Neural progenitor cell (in vitro differentiated cells): Measurements from ENCODE around the gene FAAP100. TPM values are rescaled to one million over a fixed set of nuclear protein-coding genes. Genes with fewer than 3 reads are reported as not detected.

Experiments
- DNase-seq: peaks from one replicate; pipeline ENCODE4 v3.0.0-alpha.2; 2016; ENCODE audit warnings: low spot score
- H2AFZ ChIP-seq: fragments of 200-600 bp; sonication (generic); replicated peaks from 2 replicates; pipeline ENCODE4 v1.6.1; 2016; ENCODE audit warnings: antibody characterized with exemption
- H3F3A ChIP-seq: fragments of 200-600 bp; sonication (generic); 2 replicates; pipeline ENCODE4 v1.6.1; 2016; ENCODE audit warnings: antibody characterized with exemption, low read depth
- H3K27ac ChIP-seq: fragments of 200-600 bp; sonication (generic); 2 replicates; pipeline ENCODE4 v1.5.1; 2016; ENCODE audit warnings: mild to moderate bottlenecking
- H3K27me3 ChIP-seq: fragments of 200-600 bp; sonication (generic); 2 replicates; pipeline ENCODE4 v1.6.1; 2016; ENCODE audit warnings: mild to moderate bottlenecking, moderate library complexity
- H3K36me3 ChIP-seq: fragments of 200-600 bp; sonication (generic); 2 replicates; pipeline ENCODE4 v1.5.1; 2016
- H3K4me1 ChIP-seq: fragments of 200-600 bp; sonication (generic); 2 replicates; pipeline ENCODE4 v1.6.1; 2016; ENCODE audit warnings: mixed run types
- H3K4me2 ChIP-seq: fragments of 200-600 bp; sonication (generic); 2 replicates; pipeline ENCODE4 v1.6.1; 2016
- H3K4me3 ChIP-seq: fragments of 200-600 bp; sonication (generic); 2 replicates; pipeline ENCODE4 v1.5.1; 2016
- H3K79me2 ChIP-seq: fragments of 200-600 bp; sonication (generic); 2 replicates; pipeline ENCODE4 v1.6.1; 2016; ENCODE audit warnings: low read depth
- H3K9ac ChIP-seq: fragments of 200-600 bp; sonication (generic); 2 replicates; pipeline ENCODE4 v1.6.1; 2016
- H3K9me3 ChIP-seq: fragments of 200-600 bp; sonication (generic); 2 replicates; pipeline ENCODE4 v1.5.1; 2016; ENCODE audit warnings: low read depth
- H4K20me1 ChIP-seq: fragments of 200-600 bp; sonication (generic); 2 replicates; pipeline ENCODE4 v1.6.1; 2016; ENCODE audit warnings: low read depth
- H3K27ac Mint-ChIP-seq: 3 replicates; pipeline ENCODE4 v1.8.0; 2021; ENCODE audit warnings: mixed read lengths
- H3K27me3 Mint-ChIP-seq: 2 replicates; pipeline ENCODE4 v1.8.0; 2022; ENCODE audit warnings: low read depth, mild to moderate bottlenecking, inconsistent platforms, moderate library complexity, mixed read lengths; ENCODE audit not compliant: insufficient read depth
- H3K36me3 Mint-ChIP-seq: 3 replicates; pipeline ENCODE4 v1.8.0; 2021; ENCODE audit warnings: mixed read lengths
- H3K4me1 Mint-ChIP-seq: 3 replicates; pipeline ENCODE4 v1.8.0; 2021; ENCODE audit warnings: mixed read lengths
- H3K4me3 Mint-ChIP-seq: 3 replicates; pipeline ENCODE4 v1.8.0; 2021; ENCODE audit warnings: mild to moderate bottlenecking, moderate library complexity, mixed read lengths
- H3K9me3 Mint-ChIP-seq: 3 replicates; pipeline ENCODE4 v1.8.0; 2020; ENCODE audit warnings: mixed read lengths
- EZH2 ChIP-seq: fragments of 200-600 bp; sonication (generic); IDR thresholded peaks from 2 replicates; pipeline ENCODE4 v1.6.1; 2017; ENCODE audit warnings: antibody characterized with exemption, mild to moderate bottlenecking, moderate library complexity
- EZH2phosphoT487 ChIP-seq: fragments of 200-600 bp; sonication (generic); IDR thresholded peaks from 2 replicates; pipeline ENCODE4 v1.6.1; 2017; ENCODE audit warnings: antibody characterized with exemption
- total RNA-seq: library from RNA; depleted of rRNA; stranded (reverse); fragments of >200 nt; gene quantifications from 2 replicates; pipeline ENCODE4 v1.2.3, GENCODE V29; 2015; ENCODE audit warnings: low replicate concordance
- TF ChIP-seq, protein P1 (sequence below): fragments of 200-600 bp; sonication (generic); IDR thresholded peaks from 2 replicates; pipeline ENCODE4 v1.5.1; 2017; ENCODE audit warnings: antibody characterized with exemption, mild to moderate bottlenecking

FAAP100 gene
- total RNA-seq, 1 donor from 2014 or later, result 9.7 TPM

DNA sequence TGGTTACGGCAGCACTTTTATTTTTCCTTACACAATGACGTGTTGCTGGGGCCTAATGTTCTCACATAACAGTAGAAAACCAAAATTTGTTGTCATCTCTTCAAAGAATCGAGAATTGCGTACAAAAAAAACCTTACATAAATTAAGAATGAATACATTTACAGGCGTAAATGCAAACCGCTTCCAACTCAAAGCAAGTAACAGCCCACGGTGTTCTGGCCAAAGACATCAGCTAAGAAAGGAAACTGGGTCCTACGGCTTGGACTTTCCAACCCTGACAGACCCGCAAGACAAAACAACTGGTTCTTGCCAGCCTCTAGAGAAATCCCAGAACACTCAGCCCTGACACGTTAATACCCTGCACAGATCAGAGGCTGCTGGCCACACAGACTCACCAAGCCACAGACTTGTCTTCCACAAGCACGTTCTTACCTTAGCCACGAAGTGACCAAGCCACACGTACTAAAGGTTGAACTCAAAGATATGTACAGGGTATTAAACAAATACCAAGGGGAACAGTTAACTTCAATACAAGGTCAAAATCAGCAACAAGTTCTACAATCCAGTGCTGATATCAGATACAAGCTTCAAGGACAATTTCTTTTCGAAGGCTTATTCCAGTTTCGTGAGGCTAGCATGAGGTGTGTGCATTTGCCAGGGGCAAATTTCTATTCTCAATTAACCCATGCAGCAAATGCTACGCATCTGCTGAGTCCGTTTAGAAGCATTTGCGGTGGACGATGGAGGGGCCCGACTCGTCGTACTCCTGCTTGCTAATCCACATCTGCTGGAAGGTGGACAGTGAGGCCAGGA, 42.0 kb downstream of the FAAP100 start:
- no peak for TF ChIP-seq EZH2
- no peak for TF ChIP-seq EZH2phosphoT487
- TF ChIP-seq, protein P1, sequence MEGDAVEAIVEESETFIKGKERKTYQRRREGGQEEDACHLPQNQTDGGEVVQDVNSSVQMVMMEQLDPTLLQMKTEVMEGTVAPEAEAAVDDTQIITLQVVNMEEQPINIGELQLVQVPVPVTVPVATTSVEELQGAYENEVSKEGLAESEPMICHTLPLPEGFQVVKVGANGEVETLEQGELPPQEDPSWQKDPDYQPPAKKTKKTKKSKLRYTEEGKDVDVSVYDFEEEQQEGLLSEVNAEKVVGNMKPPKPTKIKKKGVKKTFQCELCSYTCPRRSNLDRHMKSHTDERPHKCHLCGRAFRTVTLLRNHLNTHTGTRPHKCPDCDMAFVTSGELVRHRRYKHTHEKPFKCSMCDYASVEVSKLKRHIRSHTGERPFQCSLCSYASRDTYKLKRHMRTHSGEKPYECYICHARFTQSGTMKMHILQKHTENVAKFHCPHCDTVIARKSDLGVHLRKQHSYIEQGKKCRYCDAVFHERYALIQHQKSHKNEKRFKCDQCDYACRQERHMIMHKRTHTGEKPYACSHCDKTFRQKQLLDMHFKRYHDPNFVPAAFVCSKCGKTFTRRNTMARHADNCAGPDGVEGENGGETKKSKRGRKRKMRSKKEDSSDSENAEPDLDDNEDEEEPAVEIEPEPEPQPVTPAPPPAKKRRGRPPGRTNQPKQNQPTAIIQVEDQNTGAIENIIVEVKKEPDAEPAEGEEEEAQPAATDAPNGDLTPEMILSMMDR, result no peak
- Histone ChIP-seq H4K20me1 (peaks cover 42% of the 10 kb centered on the region), H3K36me3 (no peaks in the 10 kb centered on the region), H3F3A (peaks cover 69% of the 10 kb centered on the region), H3K9ac (no peak overlapping the region), H3K4me1 (peaks cover 18% of the 10 kb centered on the region), H3K4me2 (peak overlapping the region; percentile 97), H2AFZ (no peak overlapping the region), H3K27ac (no peak overlapping the region), H3K27me3 (peaks cover 13% of the 10 kb centered on the region), H3K79me2 (peaks cover 39% of the 10 kb centered on the region), H3K4me3 (peak overlapping the region; percentile 98), H3K9me3 (no peaks in the 10 kb centered on the region)
- Mint-ChIP-seq H3K4me3 (peak overlapping the region; percentile 98), H3K9me3 (peaks cover 10% of the 10 kb centered on the region), H3K27me3 (peaks cover 43% of the 10 kb centered on the region), H3K4me1 (peaks cover 35% of the 10 kb centered on the region), H3K27ac (peak overlapping the region; percentile 75), H3K36me3 (peaks cover 39% of the 10 kb centered on the region)
- no peak for DNase-seq

DNA sequence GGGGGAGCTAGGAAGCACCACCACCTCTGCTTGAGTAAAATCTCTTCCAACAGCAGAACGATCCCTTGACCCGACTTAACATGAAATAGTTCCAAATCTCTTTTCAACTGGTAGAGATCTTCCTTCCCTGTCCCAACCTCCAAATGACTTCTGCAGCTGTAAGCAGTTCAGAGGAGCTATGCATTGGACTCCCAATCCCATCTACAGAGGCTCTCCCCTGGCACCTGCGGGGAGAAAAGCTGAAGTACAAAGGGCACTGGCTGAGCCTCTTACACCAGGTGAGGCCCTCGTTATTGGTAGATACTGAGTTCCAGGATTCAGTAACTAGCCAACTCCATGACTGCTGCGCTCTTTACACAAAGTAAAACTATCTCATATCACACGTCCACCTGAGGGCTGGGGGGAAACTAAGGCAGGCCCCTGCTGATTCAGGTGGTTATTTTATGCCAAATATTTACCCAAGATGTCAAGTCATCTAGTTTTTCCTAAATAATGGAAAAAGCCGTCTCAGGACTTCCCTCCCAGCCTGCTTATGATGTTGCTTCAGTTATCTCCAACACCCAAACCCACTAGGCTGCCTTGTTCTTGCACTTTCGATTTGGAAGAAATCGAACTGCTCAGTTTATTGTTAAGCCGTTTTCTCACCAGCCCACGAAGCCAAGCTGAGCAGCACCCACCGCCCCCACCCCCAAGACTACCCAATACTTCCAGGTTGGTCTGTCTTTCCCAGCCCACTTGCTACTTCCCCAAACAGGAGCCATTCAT, 42.8 kb downstream of the FAAP100 start:
- peaks cover 63% of the 10 kb centered on the region for H3F3A ChIP-seq
- H3K4me3 ChIP-seq, result peak overlapping the region; percentile 98
- peak overlapping the region; percentile 98 for H3K4me3 Mint-ChIP-seq
- DNase-seq, result no peak
- H3K36me3 Mint-ChIP-seq, result peaks cover 39% of the 10 kb centered on the region
- no peaks in the 10 kb centered on the region for H3K9me3 ChIP-seq
- peak overlapping the region; percentile 97 for H3K4me2 ChIP-seq
- TF ChIP-seq EZH2 (no peak), EZH2phosphoT487 (no peak)
- H3K27me3 Mint-ChIP-seq, result peaks cover 46% of the 10 kb centered on the region
- peaks cover 10% of the 10 kb centered on the region for H3K9me3 Mint-ChIP-seq
- H3K27ac Mint-ChIP-seq, result peak overlapping the region; percentile 75
- H3K36me3 ChIP-seq, result no peaks in the 10 kb centered on the region
- peaks cover 11% of the 10 kb centered on the region for H3K27me3 ChIP-seq
- peaks cover 38% of the 10 kb centered on the region for H3K4me1 Mint-ChIP-seq
- no peak overlapping the region for H3K9ac ChIP-seq
- peaks cover 42% of the 10 kb centered on the region for H4K20me1 ChIP-seq
- peaks cover 18% of the 10 kb centered on the region for H3K4me1 ChIP-seq
- H3K79me2 ChIP-seq, result peaks cover 37% of the 10 kb centered on the region
- no peak overlapping the region for H3K27ac ChIP-seq
- no peak overlapping the region for H2AFZ ChIP-seq

DNA sequence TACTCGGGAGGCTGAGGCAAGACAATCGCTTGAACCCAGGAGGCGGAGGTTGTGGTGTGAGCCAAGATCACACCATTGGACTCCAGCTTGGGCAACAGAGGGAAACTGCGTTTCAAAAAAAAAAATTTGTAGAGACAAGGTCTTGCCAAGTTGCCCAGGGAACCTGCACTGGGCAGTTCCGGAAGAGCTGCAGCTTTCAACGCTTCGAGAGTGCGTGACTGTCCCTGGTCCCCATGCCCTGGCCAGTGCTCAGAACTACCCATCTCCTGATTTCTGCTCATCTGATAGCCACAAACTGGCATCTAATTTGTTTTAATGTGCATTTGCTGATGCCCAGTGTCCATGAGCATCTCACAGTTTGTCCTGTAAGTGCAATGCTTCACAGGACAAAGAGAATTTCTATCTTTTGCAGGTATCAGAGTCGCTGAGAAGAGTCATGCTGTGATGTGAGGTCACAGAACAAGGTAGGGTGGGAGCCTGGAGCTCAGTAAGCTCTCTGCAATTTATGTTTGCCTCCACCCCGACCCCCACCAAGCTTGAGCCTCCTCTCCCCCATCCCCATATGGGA, 43.4 kb downstream of the FAAP100 start:
- no peaks in the 10 kb centered on the region for H3K36me3 ChIP-seq
- peaks cover 38% of the 10 kb centered on the region for H3K4me1 Mint-ChIP-seq
- peak overlapping the region; percentile 60 for H3K27ac Mint-ChIP-seq
- peaks cover 18% of the 10 kb centered on the region for H3K4me1 ChIP-seq
- no peak overlapping the region for H2AFZ ChIP-seq
- peaks cover 10% of the 10 kb centered on the region for H3K9me3 Mint-ChIP-seq
- TF ChIP-seq EZH2 (no peak), EZH2phosphoT487 (no peak)
- TF ChIP-seq, protein P1, result no peak
- peaks cover 42% of the 10 kb centered on the region for H4K20me1 ChIP-seq
- no peaks in the 10 kb centered on the region for H3K9me3 ChIP-seq
- H3K79me2 ChIP-seq, result peaks cover 37% of the 10 kb centered on the region
- peaks cover 46% of the 10 kb centered on the region for H3K27me3 Mint-ChIP-seq
- H3K9ac ChIP-seq, result no peak overlapping the region
- H3K27me3 ChIP-seq, result peaks cover 4% of the 10 kb centered on the region
- H3F3A ChIP-seq, result peaks cover 56% of the 10 kb centered on the region
- DNase-seq, result no peak
- peak overlapping the region; percentile 97 for H3K4me2 ChIP-seq
- no peak overlapping the region for H3K27ac ChIP-seq
- H3K4me3 Mint-ChIP-seq, result peak overlapping the region; percentile 98
- H3K4me3 ChIP-seq, result peak overlapping the region; percentile 98
- H3K36me3 Mint-ChIP-seq, result peaks cover 39% of the 10 kb centered on the region
